HG02973 (cell line): ENCODE measurements around the gene TEX36.
"Not testable (repeated sequence)": the region's sequence is repeated elsewhere in the genome, so short reads cannot be mapped to it uniquely, and the experiment has no call there.

Source experiments
- ATAC-seq: cut with Tn5 transposase; IDR thresholded peaks from one replicate; pipeline ENCODE4 v1.9.1; 2021; ENCODE audit warnings: moderate library complexity; ENCODE audit not compliant: unreplicated experiment

Gene TEX36

DNA sequence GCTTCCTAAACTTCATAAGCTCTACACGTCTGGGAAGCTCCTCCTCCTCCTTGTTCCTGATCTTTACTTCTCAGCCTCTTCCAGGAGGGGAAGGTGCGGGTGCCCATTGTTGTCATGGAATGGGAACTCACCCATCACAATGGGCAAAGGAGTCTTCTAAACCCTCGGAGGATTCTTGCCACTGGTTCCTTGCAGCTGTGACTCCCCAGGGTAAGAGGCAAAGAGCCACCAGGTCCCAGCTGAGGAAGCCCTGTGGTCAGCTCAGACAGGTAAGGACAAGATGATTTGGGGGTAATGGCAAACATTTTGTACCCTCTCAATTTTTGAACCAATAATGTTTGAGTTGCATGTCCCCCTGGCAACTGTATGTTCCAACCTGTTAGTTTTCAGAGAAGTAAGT, at the start of gene TEX36:
Gene TEX36 (minus strand): TSS at position 101 of the 400 bp plus-strand sequence. CDS start 174 bp downstream, outside the sequence.
- ATAC-seq, result no peak

DNA sequence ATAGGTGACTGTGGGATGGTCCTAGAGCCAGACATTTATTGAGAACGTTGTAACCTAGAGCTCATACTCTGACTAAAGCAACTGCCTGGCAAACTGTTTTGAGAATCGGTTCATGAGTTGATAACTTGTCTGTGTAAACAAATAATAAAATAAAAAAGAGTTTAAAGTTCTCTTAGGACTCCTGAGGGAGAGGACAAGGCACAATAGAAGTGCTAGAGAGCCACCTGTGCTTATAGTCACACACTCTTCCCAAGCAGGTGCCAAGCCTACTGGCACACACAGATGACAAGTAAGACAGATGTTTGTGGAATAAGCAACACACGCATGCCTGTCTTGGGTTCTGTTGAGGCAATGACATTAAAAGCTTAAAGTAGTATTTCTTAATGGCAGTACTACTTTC, 44.5 kb upstream of the TEX36 start:
- no peak for ATAC-seq

DNA sequence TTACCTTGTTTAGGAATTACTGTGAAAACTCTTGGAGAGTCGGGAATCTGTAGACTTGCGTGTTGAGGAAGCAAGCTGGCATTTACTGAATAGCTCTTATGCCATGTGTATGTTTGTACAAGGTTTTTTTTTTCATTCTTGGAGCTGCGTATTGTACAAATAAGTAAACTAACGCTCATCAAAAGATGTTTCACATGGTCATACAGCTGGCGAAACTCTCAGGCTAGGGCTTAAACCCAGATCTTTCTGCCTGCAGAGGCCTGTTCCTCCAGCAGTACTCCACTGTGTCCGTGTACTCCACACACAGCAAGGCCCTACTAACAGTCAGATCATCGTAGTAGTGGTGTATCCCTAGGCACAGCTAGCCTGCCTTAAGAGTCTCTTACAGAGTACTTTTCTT, 44.0 kb upstream of the TEX36 start:
- no peak for ATAC-seq

- no peak for ATAC-seq
Measured at GRCh38 chr10:125722811-125723210, 39.8 kb upstream of the TEX36 start.

DNA sequence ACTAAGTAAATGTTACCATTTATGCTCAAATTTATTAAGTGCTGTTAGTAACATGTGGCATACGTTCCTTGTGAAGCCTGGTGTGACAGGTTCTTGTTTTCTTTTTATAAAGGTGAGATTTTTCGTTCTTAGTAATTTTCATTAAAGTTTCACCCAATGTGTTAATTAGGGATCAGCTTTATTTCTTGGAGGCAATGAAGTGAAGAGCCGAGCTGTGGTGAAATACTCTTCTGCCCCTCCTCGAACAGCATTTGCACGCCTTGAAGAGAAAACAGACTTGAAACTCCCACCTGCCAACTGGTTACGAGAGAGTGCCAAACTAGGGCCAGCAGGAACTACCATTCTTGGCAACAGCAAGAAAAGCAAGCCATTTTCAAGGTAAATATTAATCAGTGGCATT, 38.1 kb upstream of the TEX36 start:
- no peak for ATAC-seq

GRCh38 chr10:125720002-125720382, 37.0 kb upstream of the TEX36 start:
- ATAC-seq, result no peak

- ATAC-seq, result peak; percentile 93
Measured at GRCh38 chr10:125719173-125720001, 36.4 kb upstream of the TEX36 start, which contains the start of gene EDRF1. Gene EDRF1, plus strand, starts transcription at chr10:125719709. Its CDS starts 99 bp downstream, at chr10:125719808.

GRCh38 chr10:125714728-125715127, 31.8 kb upstream of the TEX36 start:
- not testable (repeated sequence) for ATAC-seq

GRCh38 chr10:125711110-125711750, 28.3 kb upstream of the TEX36 start:
- no peak for ATAC-seq

- no peak for ATAC-seq
Measured at GRCh38 chr10:125709553-125710474, 26.9 kb upstream of the TEX36 start.

GRCh38 chr10:125708971-125709503, 26.1 kb upstream of the TEX36 start:
- no peak for ATAC-seq

DNA sequence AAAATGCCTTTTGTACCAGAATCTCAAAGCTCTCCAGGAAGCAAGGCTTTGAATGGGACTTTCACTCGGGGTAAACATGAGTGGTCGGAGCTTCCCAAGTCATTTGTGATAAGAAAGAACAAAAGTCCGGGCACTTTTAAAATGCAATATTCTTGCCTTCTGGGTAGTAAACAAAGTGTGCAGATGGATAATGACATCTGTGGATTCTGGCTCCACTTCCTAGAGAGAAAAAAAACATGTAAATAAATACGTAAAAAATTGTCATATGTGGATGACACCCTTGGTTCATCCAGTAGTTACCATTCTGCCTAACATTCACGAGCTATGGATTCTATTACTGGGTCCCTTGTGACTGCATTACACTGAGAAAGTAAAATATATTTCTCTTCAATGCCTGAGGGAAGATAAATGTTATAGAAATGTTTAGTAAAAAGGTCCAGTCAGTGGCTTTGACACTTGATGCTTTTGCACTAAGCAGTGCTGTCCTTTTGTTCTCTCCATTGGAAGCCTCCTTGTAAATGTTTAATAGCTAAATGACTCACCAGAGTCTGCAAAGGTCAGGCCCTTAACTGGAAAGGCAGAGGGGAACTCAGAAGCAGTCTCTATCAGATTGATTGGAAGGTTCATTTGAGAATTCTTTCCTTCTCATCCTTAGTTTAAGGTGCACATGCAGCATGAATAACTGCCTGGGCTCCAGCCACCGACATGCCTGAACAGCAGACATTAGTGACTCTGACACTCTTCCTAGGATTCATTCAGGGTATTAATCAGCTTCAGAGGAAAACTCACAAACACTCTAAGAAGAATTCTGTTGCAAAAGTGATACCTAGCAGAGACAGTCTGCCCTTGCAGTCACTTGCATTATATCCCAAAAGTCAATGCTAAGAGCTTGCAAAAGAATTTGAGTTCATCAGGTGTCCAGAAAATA, 24.8 kb upstream of the TEX36 start:
- ATAC-seq, result no peak

GRCh38 chr10:125700355-125700911, 17.5 kb upstream of the TEX36 start:
- ATAC-seq, result no peak

GRCh38 chr10:125699562-125700143, 16.7 kb upstream of the TEX36 start:
- ATAC-seq, result no peak

DNA sequence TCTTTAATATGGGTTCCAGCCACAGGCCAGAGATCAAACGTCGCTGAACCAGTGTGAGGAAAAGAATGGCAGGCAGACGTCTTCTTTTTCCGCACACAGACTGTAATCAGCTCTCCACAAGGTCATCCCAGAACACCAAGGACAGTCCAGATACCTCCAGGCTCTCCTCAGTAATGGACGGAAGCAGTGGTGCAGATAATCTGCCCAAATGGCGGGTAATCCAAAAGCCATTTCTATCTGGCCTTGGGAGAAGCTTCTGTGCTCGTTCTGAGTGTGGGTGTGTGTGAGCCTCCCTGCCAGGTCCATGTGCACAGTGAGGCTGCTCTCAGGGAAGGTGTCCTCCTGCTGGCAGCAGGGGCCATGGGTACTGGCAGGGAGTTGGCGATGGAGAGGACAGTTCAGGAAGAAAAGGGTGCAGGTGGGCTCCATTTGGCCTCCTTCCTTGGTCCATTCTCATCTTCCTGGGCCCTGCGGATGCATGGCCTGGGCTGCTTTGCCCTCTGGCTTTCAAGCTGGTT, 15.6 kb upstream of the TEX36 start:
- ATAC-seq, result no peak

DNA sequence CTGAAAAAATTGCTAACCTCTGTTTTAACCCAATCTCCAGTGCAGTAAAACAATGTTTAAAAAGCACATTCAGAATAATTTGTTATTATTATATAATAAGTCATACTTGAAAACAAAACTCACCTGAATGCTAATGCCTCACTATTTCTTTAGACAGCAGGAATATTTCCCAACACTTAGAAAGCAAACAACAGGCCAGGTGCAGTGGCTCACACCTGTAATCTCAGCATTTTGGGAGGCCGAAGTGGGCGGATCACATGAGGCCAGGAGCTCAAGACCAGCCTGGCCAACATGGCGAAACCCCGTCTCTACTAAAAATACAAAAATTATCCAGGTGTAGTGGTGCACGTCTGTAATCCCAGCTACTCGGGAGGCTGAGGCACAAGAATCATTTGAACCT, 13.9 kb upstream of the TEX36 start:
- ATAC-seq, result not testable (repeated sequence)

GRCh38 chr10:125694883-125695282, 11.9 kb upstream of the TEX36 start:
- ATAC-seq, result no peak

GRCh38 chr10:125693524-125693847, 10.5 kb upstream of the TEX36 start:
- no peak for ATAC-seq
